Activated CD8-positive, alpha-beta T cell treated with anti-CD3 and anti-CD28 coated beads for 36 hours (primary cell): ENCODE results near the gene TFAP2B. TPM values are rescaled to one million over a fixed set of nuclear protein-coding genes. Genes with fewer than 3 reads are reported as not detected.

Experiments used
- ATAC-seq: fragments of 200-7000 bp; cut with Tn5 transposase; one replicate; pipeline ENCODE4 v1.10.0; 2021; ENCODE audit warnings: mild to moderate bottlenecking, moderate library complexity
- CTCF ChIA-PET: fragments of 350-600 bp; sonication (Branson Sonifier 250); formaldehyde crosslinking; loops from one replicate; lab custom pipeline; 2021; ENCODE audit warnings: antibody characterized with exemption; lab: Charles Lee
- POLR2A ChIA-PET: fragments of 350-600 bp; sonication (Branson Sonifier 250); formaldehyde crosslinking; loops from one replicate; lab custom pipeline; 2021; ENCODE audit warnings: antibody characterized with exemption; lab: Charles Lee
- DNase-seq: peaks from one replicate; pipeline ENCODE4 v3.0.0-alpha.2; 2020
- H3K27ac Mint-ChIP-seq: one replicate; pipeline ENCODE4 v1.8.0; 2021; ENCODE audit warnings: mild to moderate bottlenecking, mixed read lengths
- H3K27me3 Mint-ChIP-seq: one replicate; pipeline ENCODE4 v1.8.0; 2021; ENCODE audit warnings: mixed read lengths
- H3K36me3 Mint-ChIP-seq: one replicate; pipeline ENCODE4 v1.8.0; 2021; ENCODE audit warnings: low read depth, mixed read lengths
- H3K4me1 Mint-ChIP-seq: one replicate; pipeline ENCODE4 v1.8.0; 2021; ENCODE audit warnings: low read depth, mixed read lengths
- H3K4me3 Mint-ChIP-seq: one replicate; pipeline ENCODE4 v1.8.0; 2021; ENCODE audit warnings: mild to moderate bottlenecking, moderate library complexity, mixed read lengths
- H3K9me3 Mint-ChIP-seq: one replicate; pipeline ENCODE4 v1.8.0; 2021; ENCODE audit warnings: mixed read lengths
- intact Hi-C: fragments of 100-400 bp; cut with micrococcal nuclease; formaldehyde crosslinking; loops from one replicate; pipeline ENCODE4 v1.10.0; 2022
- total RNA-seq, 2 experiments: library from RNA; stranded (reverse); gene quantifications; one replicate each; pipeline ENCODE4 v1.2.3, GENCODE V29; 2021
- TF ChIP-seq, protein P1 (sequence below): fragments of 200-600 bp; IDR thresholded peaks from one replicate; pipeline ENCODE4 v1.8.0; 2022; ENCODE audit warnings: antibody characterized with exemption, mild to moderate bottlenecking

Gene TFAP2B
- total RNA-seq, 2 experiments from 2014 or later, result not detected

DNA sequence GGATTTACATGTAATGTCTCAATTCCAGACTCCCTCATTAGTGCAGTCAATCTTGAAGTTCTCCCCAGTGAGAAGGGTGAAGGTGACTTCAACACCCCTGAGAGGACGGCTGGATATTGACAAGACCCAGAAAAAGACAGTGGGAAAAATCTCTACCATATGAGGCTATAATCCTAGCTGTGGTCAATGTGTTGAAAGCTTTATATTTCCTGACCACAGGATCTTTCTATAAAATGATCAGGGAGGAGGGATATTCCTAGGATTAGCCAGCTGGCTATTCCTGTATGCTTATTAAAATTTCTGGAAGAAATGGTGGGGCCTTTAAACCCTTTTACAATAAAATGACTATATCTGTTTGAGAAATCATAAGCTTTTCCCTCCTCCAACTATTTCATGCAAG, 43.0 kb downstream of the TFAP2B start:
- Mint-ChIP-seq H3K27ac (no peak overlapping the region), H3K9me3 (no peaks in the 10 kb centered on the region), H3K36me3 (no peaks in the 10 kb centered on the region), H3K27me3 (no peaks in the 10 kb centered on the region), H3K4me3 (no peak overlapping the region), H3K4me1 (no peaks in the 10 kb centered on the region)
- DNase-seq (no peak), ATAC-seq (no peak)
- intact Hi-C loops, result no loop called here
- ChIA-PET POLR2A (no interaction called here), CTCF (no interaction called here)
- TF ChIP-seq, protein P1, sequence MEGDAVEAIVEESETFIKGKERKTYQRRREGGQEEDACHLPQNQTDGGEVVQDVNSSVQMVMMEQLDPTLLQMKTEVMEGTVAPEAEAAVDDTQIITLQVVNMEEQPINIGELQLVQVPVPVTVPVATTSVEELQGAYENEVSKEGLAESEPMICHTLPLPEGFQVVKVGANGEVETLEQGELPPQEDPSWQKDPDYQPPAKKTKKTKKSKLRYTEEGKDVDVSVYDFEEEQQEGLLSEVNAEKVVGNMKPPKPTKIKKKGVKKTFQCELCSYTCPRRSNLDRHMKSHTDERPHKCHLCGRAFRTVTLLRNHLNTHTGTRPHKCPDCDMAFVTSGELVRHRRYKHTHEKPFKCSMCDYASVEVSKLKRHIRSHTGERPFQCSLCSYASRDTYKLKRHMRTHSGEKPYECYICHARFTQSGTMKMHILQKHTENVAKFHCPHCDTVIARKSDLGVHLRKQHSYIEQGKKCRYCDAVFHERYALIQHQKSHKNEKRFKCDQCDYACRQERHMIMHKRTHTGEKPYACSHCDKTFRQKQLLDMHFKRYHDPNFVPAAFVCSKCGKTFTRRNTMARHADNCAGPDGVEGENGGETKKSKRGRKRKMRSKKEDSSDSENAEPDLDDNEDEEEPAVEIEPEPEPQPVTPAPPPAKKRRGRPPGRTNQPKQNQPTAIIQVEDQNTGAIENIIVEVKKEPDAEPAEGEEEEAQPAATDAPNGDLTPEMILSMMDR, result no peak

DNA sequence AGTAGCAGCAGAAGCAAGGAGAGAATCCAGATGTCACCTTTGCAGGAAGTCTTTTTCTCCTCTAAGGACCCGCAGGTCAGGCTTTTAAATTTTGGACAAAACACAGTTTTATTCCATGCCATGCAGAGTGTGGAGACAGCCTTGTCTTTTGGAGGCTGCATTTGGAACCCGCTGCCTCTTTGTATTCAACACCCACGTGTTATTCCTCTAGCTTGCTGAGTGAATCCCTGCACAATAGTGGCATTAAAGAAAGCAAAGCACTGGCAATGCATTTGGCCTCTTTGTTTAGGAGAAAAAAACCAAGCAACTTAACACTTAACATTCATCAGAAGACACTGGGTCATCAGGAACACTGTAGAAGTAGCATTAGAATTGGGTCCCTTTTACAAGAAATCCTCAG, 43.5 kb downstream of the TFAP2B start:
- POLR2A ChIA-PET, result no interaction called here
- Mint-ChIP-seq H3K27ac (no peak overlapping the region), H3K9me3 (no peaks in the 10 kb centered on the region), H3K4me1 (no peaks in the 10 kb centered on the region), H3K27me3 (no peaks in the 10 kb centered on the region), H3K36me3 (no peaks in the 10 kb centered on the region), H3K4me3 (no peak overlapping the region)
- no peak for DNase-seq
- CTCF ChIA-PET, result no interaction called here
- ATAC-seq, result no peak
- TF ChIP-seq, protein P1, result no peak
- intact Hi-C loops, result no loop called here

DNA sequence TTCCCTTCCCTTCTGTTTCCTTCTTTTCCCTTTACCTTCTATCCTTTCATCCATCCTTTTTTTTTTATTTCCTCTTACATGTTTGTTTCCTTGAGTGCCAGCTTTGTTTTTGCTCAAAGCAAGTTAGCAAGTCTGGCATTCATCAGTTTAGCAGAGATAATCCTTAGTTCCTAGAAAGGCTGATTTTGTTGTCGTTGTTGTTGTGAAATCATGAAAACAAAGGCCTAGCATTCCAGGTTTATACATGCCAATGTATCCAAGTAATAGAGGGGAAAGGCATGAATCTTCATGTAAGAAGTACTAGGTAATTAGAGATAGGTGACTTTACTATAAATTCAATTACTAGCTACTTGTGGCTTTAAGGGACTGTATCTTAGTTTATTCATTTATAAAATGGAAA, 45.9 kb downstream of the TFAP2B start:
- intact Hi-C loops, result no loop called here
- no peak overlapping the region for H3K27ac Mint-ChIP-seq
- no peaks in the 10 kb centered on the region for H3K27me3 Mint-ChIP-seq
- no peaks in the 10 kb centered on the region for H3K9me3 Mint-ChIP-seq
- POLR2A ChIA-PET, result no interaction called here
- no peak overlapping the region for H3K4me3 Mint-ChIP-seq
- H3K4me1 Mint-ChIP-seq, result no peaks in the 10 kb centered on the region
- no peak for ATAC-seq
- DNase-seq, result no peak
- CTCF ChIA-PET, result no interaction called here
- no peaks in the 10 kb centered on the region for H3K36me3 Mint-ChIP-seq
- TF ChIP-seq, protein P1, result no peak

DNA sequence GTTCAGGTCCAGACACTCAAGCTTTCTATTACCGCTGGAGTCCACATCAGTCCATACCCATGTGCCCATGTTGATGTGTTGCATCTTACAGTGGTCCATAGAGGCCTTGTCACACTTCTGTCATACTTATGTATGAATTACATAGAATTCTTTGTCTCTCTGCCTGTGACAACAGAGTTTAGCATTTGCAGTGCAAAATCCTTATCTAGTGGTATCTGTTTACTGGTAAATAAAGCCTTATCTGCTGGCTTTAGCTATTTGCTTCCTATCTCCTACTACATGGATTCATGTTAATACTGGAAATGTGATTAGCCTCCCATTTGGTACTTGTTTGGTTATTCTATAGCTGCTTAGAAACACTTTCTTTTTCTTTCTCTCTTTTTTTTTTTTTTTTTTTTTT, 49.8 kb downstream of the TFAP2B start:
- intact Hi-C loops, result no loop called here
- ChIA-PET CTCF (no interaction called here), POLR2A (no interaction called here)
- no peaks in the 10 kb centered on the region for H3K27me3 Mint-ChIP-seq
- H3K4me1 Mint-ChIP-seq, result no peaks in the 10 kb centered on the region
- TF ChIP-seq, protein P1, result no peak
- no peaks in the 10 kb centered on the region for H3K36me3 Mint-ChIP-seq
- no peak overlapping the region for H3K4me3 Mint-ChIP-seq
- no peak overlapping the region for H3K27ac Mint-ChIP-seq
- H3K9me3 Mint-ChIP-seq, result peaks cover 1% of the 10 kb centered on the region
- DNase-seq, result no peak
- ATAC-seq, result no peak

DNA sequence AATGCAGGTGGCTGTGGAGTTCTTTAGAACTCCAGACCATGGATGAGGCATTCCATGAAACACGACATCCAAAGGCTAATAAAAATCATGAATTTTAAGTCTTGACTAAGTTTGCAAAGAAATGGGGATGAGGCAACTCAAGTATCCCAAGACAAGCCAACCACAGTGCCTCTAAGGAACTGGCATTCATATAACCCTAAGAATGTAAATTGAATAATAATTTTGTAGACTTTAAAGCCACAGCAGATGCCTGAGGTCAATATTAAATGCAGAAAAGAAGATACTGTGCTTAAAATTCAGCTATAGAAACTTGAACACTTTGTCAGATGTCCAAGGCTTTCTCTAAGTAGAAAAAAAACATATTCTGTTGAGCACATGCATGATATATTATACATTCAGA, 54.5 kb downstream of the TFAP2B start:
- TF ChIP-seq, protein P1, result no peak
- intact Hi-C loops, result no loop called here
- Mint-ChIP-seq H3K27me3 (no peaks in the 10 kb centered on the region), H3K27ac (no peak overlapping the region), H3K9me3 (peaks cover 2% of the 10 kb centered on the region), H3K4me1 (no peaks in the 10 kb centered on the region), H3K36me3 (no peaks in the 10 kb centered on the region), H3K4me3 (no peak overlapping the region)
- ATAC-seq (no peak), DNase-seq (no peak)
- ChIA-PET CTCF (no interaction called here), POLR2A (no interaction called here)
